Activated CD4-positive, alpha-beta T cell treated with anti-CD3 and anti-CD28 coated beads, Interleukin-2, Interleukin-6, amounts not matched to agents 100 ng/mL and 50 ng/mL, durations not matched to agents 16 hours and 8 hours (primary cell): ENCODE measurements around the gene HIRA.
A peak's percentile ranks its signal among the peaks of the same experiment; 100 is the strongest.
"Not testable (repeated sequence)": the region's sequence is repeated elsewhere in the genome, so short reads cannot be mapped to it uniquely, and the experiment has no call there.

ENCODE experiments used
- DNase-seq: peaks from one replicate; pipeline ENCODE4 v3.0.0-alpha.2; 2020

The HIRA gene

DNA sequence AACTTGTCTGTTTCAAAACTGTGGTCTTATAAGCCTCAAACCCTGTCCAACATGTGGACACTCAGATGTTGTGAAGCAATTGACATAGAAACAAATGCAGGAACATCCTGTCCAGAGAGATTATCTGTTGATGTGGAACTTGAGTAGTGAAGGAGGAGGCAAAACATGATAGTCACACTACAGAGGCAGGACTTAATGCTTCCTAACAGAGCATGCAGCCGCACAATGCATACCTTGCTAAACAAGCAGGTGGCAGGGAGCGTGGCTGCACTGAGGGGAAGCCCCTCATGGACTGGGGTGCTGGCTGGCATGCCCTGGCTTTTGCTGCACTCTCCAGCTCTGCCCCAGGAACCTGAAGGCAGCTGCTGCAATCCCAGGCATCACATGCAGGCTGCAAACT lies 10.6 kb upstream of the HIRA start:
- DNase-seq, result no peak

DNA sequence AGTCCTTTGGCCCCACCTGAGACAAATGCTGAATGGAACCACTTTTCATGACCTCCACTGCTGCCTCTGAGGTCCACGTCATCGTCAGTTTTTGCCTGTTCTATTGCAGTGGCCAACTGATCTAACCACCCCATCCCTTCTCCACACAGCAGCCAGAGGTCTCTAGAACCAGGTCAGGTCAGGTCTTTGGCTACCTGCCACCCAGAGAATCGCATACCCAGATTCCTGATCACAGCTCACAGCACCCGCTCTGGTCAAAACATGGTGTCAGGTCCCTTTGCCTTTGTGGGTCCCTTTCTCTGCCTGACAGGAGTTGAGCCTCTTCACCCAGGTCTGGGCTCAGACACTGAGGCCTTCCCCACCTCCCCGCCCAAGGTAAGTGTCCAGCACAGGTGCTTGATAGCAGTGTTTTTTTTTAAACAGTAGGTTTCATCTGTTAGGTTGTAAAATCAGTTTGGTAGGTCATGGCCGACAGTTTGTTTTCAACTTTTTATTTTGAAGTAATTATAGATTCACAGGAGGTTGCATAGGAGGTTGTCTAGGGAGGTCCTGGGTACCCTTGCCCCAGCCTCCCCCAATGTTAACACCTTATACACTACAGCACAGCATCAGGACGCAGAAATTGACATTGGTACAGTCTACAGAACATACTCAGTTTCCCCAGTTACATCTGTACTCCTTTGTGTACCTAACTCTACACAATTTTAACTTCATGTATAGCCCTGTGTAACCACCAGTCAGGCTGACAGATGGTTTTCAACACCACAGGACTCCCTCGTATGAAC lies 9.1 kb upstream of the HIRA start:
- DNase-seq, result no peak

- DNase-seq, result no peak
These were observed 6.8 kb upstream of the HIRA start for GRCh38 chr22:19438298-19438697.

DNA sequence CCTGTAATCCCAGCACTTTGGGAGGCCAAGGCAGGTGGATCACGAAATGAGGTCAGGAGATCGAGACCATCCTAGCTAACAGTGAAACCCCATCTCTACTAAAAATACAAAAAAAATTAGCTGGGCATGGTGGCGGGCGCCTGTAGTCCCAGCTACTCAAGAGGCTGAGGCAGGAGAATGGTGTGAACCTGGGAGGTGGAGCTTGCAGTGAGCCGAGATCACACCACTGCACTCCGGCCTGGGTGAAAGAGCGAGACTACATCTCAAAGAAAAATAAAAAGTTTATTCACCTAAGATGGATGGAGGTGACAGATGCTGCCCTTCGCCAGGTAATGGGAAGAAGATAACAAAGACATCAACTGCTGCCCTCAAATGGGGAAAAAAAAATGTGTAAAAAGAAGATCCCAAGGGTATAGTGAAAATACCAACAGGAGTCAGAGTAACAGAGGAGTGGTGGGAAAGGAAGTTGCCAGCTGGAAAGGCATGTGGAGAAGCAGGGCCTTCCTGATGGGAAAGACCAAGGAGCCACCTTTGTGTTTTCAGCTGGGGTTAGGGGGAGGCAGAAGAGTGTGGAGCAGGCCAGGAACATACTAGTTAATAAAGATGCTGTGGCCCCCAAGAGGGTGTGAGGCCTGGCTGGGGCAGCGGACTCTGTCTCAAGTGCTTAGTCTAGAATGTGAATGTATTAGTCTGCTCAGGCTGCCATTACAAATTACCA lies 5.1 kb upstream of the HIRA start:
- DNase-seq, result not testable (repeated sequence)

- DNase-seq, result no peak
These were observed 3.5 kb upstream of the HIRA start for GRCh38 chr22:19434829-19435580.

- no peak for DNase-seq
These were observed 2.9 kb upstream of the HIRA start for GRCh38 chr22:19434401-19434800.

DNA sequence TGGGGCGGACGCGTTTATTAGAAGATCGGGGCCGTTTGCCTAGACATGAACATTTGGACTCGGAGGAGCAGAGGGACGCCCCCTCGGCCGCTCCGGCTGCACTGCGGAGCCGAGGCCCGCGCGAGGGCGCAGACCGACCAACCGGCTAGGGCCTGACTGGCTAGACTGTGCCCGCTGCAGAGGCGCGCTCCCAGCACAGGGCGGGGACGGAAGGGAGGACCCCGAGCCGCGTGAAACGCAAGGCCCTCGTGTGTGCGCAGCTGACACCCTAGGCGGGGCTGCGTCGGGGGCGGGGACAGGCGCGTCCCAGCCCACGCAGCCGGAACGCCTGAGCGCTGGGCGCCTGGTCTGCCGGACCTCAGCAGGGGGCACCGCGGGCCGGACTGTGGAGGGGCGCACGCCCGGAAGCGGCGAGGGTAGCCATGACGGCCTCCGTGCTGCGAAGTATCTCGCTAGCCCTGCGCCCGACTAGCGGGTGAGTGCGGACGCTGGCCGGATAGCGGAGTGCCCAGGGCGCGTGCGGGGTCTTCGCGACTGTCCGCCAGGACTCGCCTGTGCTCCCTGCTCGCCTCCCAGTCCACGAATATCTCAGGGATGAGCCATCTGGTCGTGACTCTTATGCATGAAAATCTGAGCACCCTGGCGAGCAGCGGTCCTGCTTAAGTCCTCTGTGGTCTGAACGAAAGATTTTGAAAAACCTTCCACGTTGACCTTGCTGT lies 759 bp upstream of the HIRA start, which contains the start of gene MRPL40:
Gene MRPL40, plus strand, starts transcription at position 413 of the 719 bp plus-strand sequence. Its CDS starts 10 bp downstream, at position 423.
- peak; percentile 96 for DNase-seq

- DNase-seq, result peak; percentile 35
These were observed 517 bp downstream of the HIRA start for GRCh38 chr22:19430890-19431541.

GRCh38 chr22:19429950-19430889 lies 1.3 kb downstream of the HIRA start:
- DNase-seq, result peak; percentile 59

- no peak for DNase-seq
These were observed 7.4 kb downstream of the HIRA start for GRCh38 chr22:19424186-19424500.

DNA sequence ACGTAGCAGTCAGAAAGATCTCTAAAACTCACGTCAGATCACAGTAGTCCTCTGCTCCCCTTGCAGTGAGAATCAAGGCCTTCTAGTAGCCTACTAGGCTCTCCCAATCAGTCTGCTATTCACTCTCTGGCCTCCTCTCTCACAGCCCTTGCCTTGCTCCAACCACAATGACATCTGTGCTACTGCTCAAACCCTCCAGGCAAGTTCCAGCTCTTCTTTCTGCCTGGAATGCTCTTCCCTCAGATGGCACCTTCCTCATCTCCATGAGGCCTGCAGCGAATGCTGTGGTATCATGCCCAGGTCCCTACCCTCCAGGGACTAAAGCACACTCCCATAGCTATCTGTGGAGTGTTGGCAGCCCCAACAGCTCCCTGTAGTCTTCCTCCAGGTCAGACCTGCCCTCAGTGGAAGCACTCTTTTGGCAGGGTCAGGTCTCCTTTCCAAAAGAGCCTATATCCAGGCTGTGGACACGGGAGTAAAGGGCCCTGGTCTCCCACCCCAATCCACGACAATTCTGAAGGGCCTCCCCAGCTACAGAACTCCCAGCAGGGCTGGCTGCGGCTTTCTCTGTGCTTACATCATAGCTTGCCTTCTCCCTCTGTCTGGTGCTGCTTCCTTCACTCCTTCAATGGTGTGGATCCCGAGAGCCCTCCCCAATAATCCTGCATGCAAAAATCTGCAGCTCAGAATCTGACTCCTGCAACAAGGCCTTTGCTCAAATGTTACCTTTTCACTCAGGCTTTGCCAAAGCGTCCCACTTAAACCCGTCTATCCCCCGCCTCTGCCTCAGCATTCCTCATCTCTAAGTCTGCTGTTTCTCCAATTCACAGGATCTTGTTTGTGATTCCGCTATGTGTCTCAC lies 8.9 kb downstream of the HIRA start:
- no peak for DNase-seq

GRCh38 chr22:19420321-19420720 lies 11.2 kb downstream of the HIRA start:
- DNase-seq, result no peak

DNA sequence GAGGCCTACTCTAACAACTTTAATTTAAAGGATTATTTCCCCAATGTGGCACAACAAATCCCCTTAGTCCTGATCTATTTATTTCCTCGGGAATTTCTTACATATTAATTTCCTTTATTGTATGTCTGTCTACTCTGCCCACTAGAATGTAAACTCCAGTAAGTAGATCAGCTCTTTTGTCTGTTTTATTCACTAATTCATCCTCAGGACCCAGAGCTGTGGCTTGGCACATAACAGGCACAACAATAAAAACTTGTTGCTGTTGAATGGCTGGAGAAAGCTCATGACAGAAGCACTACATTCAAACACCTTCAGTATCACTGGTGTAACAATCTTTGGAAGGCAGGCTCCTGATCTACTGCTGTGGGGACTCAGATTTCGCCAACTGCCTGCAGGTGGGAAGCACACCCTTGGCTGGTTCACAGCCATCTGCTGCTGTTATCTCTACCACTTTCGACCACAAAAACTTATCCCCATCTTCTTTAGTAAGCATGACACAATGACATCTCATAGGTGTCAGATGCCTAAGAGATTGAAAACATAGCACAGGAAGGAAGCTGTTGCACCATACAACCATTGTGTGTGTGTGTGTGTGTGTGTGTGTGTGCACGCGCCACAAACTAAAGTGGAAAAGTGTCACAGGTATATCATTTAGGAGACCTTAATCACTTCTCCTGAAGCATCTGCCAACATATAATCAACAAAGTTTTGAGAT lies 11.9 kb downstream of the HIRA start:
- peak; percentile 84 for DNase-seq

DNA sequence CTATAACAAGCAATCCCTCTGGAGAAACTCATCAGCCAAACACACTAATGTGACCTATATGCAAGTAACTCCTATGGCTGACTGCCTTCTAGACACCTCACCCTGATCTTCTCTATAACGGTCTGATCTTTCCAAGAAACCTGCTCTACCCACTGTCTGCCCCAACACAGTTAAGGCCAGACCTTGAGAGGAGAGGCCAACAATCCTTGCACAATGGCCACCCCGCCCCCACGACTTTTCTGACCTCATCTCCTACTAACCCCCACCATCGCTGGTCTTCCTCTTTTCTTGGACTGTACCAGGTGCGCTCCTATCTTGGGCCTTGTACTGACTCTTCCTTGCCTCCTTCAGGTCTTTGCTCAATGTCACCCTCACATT lies 12.5 kb downstream of the HIRA start:
- peak; percentile 14 for DNase-seq

GRCh38 chr22:19412923-19413322 lies 18.6 kb downstream of the HIRA start:
- DNase-seq, result no peak

DNA sequence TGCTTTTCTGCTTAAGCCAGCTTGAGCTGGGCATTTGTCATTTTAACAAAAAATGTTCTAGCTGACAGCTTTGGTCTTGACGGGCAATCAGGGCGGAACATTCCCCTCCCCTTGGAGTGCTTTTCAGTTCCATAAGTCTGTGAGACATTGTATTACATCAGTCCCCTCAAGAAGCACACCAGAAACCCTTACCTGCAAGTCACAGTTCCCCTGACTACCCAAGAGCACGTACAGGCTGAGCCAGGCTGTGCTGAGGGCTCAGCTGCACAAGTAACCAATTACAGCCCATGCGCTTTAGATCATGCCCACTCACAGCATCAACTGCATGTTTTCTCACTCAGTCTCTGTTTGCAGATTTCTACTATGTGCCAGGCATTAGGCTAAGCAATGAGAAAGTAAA lies 19.1 kb downstream of the HIRA start:
- DNase-seq, result no peak

GRCh38 chr22:19411690-19412045 lies 19.9 kb downstream of the HIRA start:
- DNase-seq, result no peak

- DNase-seq, result no peak
These were observed 20.4 kb downstream of the HIRA start for GRCh38 chr22:19410941-19411689.
